OCI-LY7 (cell line): Measurements from ENCODE around the gene BGLAP. TPM values are rescaled to one million over a fixed set of nuclear protein-coding genes. Genes with fewer than 3 reads are reported as not detected.

Experiments
- BruUV-seq: library from RNA; stranded (reverse); fragments of 400-500 nt; replicated peaks from 2 replicates; lab custom pipeline; 2021; lab: Mats Ljungman, UMichigan
- CTCF ChIA-PET: fragments of 300-600 bp; sonication (Branson Sonifier 250); formaldehyde crosslinking; loops from one replicate; lab custom pipeline; 2022; ENCODE audit warnings: antibody characterized with exemption; ENCODE audit not compliant: unreplicated experiment; lab: Charles Lee
- POLR2A ChIA-PET: fragments of 300-600 bp; sonication (Branson Sonifier 250); formaldehyde crosslinking; loops from one replicate; lab custom pipeline; 2022; ENCODE audit warnings: antibody characterized with exemption; lab: Charles Lee
- DNase-seq: peaks from one replicate; pipeline ENCODE4 v3.0.0-alpha.2; 2015; ENCODE audit warnings: low spot score
- H2AFZ ChIP-seq: fragments of 200-600 bp; sonication (generic), shearing (Covaris generic); 2 replicates; pipeline ENCODE4 v1.6.1; 2014; ENCODE audit warnings: mild to moderate bottlenecking, antibody characterized with exemption, low read length, moderate library complexity
- H3K27ac ChIP-seq: fragments of 200-600 bp; sonication (generic); 2 replicates; pipeline ENCODE4 v1.5.1; 2014; ENCODE audit warnings: mixed run types, low read depth, mild to moderate bottlenecking, moderate library complexity, low read length, inconsistent platforms; ENCODE audit not compliant: poor library complexity, severe bottlenecking
- H3K36me3 ChIP-seq: fragments of 200-600 bp; sonication (generic); 2 replicates; pipeline ENCODE4 v1.6.1; 2014; ENCODE audit warnings: mild to moderate bottlenecking, antibody characterized with exemption, low read length, moderate library complexity, mixed read lengths; ENCODE audit not compliant: insufficient read depth
- H3K4me1 ChIP-seq: fragments of 200-600 bp; sonication (generic); 2 replicates; pipeline ENCODE4 v1.5.1; 2014; ENCODE audit warnings: mild to moderate bottlenecking, low read length; ENCODE audit not compliant: insufficient read depth, poor library complexity, severe bottlenecking
- H3K4me2 ChIP-seq: fragments of 200-600 bp; sonication (generic); 2 replicates; pipeline ENCODE4 v1.6.1; 2014; ENCODE audit warnings: mild to moderate bottlenecking, low read length
- H3K4me3 ChIP-seq: fragments of 200-600 bp; sonication (generic); 2 replicates; pipeline ENCODE4 v1.5.1; 2014; ENCODE audit warnings: mild to moderate bottlenecking, low read depth, low read length; ENCODE audit not compliant: poor library complexity, severe bottlenecking
- H3K79me2 ChIP-seq: fragments of 200-600 bp; sonication (generic); 2 replicates; pipeline ENCODE4 v1.6.1; 2016; ENCODE audit warnings: low read depth, mild to moderate bottlenecking, low read length, moderate library complexity, mixed read lengths; ENCODE audit not compliant: insufficient read depth
- H3K9me2 ChIP-seq: fragments of 200-600 bp; sonication (generic); 2 replicates; pipeline ENCODE4 v1.6.1; 2016; ENCODE audit warnings: mild to moderate bottlenecking, low read length, mixed read lengths; ENCODE audit not compliant: insufficient read depth
- H3K9me3 ChIP-seq: fragments of 200-600 bp; sonication (generic); 2 replicates; pipeline ENCODE4 v1.6.1; 2014; ENCODE audit warnings: mild to moderate bottlenecking, mixed run types, low read length, mixed read lengths
- H4K20me1 ChIP-seq: fragments of 200-600 bp; sonication (generic); 2 replicates; pipeline ENCODE4 v1.6.1; 2014; ENCODE audit warnings: mild to moderate bottlenecking, antibody characterized with exemption, low read length, moderate library complexity, mixed read lengths; ENCODE audit not compliant: insufficient read depth
- CTCF ChIP-seq: fragments of 200-600 bp; sonication (generic); conservative IDR thresholded peaks from 2 replicates; pipeline ENCODE4 v1.5.1; 2014; ENCODE audit warnings: mild to moderate bottlenecking, antibody characterized with exemption, low read length, moderate library complexity, mixed read lengths
- EZH2phosphoT487 ChIP-seq: fragments of 200-600 bp; sonication (generic); IDR thresholded peaks from 2 replicates; pipeline ENCODE4 v1.6.1; 2018; ENCODE audit warnings: low read depth, borderline replicate concordance, mild to moderate bottlenecking, mixed run types, antibody characterized with exemption, low read length, moderate library complexity, mixed read lengths
- intact Hi-C: fragments of 100-400 bp; cut with micrococcal nuclease; formaldehyde crosslinking; loops from one replicate; pipeline ENCODE4 v1.10.0; 2022; ENCODE audit not compliant: unreplicated experiment
- total RNA-seq, 2 experiments: library from RNA; depleted of rRNA in 1 of 2; stranded (reverse); fragments of >200 nt in 1 of 2; shearing (Covaris generic) in 1 of 2; gene quantifications; 2 replicates each; pipeline ENCODE4 v1.2.3, GENCODE V29; 2014 to 2022

The BGLAP gene
- total RNA-seq, 2 experiments from 2014 or later: 3.7 to 6.0 TPM

DNA sequence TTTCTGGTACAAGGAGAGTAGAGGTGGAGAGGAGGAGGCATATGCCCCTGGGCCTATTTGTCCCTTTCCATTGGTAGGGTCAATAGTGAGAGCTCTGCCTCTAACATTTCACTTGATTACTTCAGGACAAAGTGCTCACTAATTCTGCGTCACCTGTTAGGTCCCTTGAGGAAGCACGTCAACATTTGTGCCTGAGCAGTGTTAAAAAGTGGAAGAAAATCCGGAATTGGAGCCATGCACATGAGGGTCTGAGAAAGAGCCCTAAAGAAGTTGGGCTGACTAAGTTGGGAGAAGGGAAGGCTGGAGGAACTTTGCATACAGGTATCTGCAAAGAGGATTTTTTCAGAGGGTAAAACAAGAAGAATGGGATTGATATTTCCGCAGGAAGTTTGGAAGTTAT, 46.1 kb upstream of the BGLAP start:
- ChIA-PET CTCF (no interaction called here), POLR2A (no interaction called here)
- TF ChIP-seq EZH2phosphoT487 (no peak), CTCF (no peak)
- no peak for DNase-seq
- H3K9me2 ChIP-seq: no peaks in the 10 kb centered on the region
- H3K9me3 ChIP-seq: no peaks in the 10 kb centered on the region
- H3K4me3 ChIP-seq: no peak overlapping the region
- no peak overlapping the region for H3K27ac ChIP-seq
- H3K36me3 ChIP-seq: peaks cover 36% of the 10 kb centered on the region
- no TSS peak for BruUV-seq
- H4K20me1 ChIP-seq: peaks cover 7% of the 10 kb centered on the region
- H3K4me2 ChIP-seq: peak overlapping the region; percentile 90; the same call in 1 of the 2 replicates
- intact Hi-C loops: no loop called here
- peaks cover 24% of the 10 kb centered on the region for H3K4me1 ChIP-seq
- no peak overlapping the region for H2AFZ ChIP-seq
- H3K79me2 ChIP-seq: peaks cover 37% of the 10 kb centered on the region

GRCh38 chr1:156196445-156196844, 45.5 kb upstream of the BGLAP start:
- Histone ChIP-seq H4K20me1 (peaks cover 7% of the 10 kb centered on the region), H2AFZ (no peak overlapping the region), H3K36me3 (peaks cover 41% of the 10 kb centered on the region), H3K4me3 (no peak overlapping the region), H3K9me3 (no peaks in the 10 kb centered on the region), H3K79me2 (peaks cover 37% of the 10 kb centered on the region), H3K4me2 (no peak overlapping the region), H3K9me2 (no peaks in the 10 kb centered on the region), H3K4me1 (peaks cover 24% of the 10 kb centered on the region), H3K27ac (no peak overlapping the region)
- CTCF ChIA-PET: no interaction called here
- TF ChIP-seq CTCF: no peak
- no peak for TF ChIP-seq EZH2phosphoT487
- DNase-seq: no peak
- no TSS peak for BruUV-seq
- intact Hi-C loops: no loop called here
- POLR2A ChIA-PET: no interaction called here

DNA sequence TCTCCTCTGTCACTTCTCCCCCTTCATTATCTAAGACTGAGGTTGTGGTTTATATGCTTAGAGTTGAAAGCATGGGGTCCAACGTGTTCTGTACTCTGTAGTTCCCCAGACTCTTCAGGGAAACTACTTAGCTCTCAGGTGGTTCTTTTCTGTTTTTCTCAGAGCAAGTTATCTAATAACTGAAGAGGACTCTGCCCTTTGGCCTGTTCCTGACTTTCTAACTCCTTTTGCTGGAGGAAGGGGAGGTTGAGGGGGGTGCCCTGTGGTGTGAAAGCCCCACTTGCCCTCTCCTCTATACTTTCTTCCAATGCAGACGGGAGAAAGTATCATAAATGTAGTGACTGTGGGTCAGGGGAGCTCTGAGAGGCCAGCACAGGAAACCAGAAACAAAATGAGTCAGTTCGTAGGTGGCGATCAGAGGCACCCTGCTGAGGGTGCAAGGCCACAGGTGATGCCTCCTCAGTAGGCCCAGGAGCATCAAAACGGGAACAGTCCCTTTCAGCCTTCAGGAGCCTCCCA, 43.1 kb upstream of the BGLAP start:
- H3K4me1 ChIP-seq: peaks cover 17% of the 10 kb centered on the region
- ChIA-PET CTCF (no interaction called here), POLR2A (interaction anchor here (1.5 to 2.4 kb wide), 2 partner anchors 15 to 45 kb away, joined by 4 to 10 read pairs; partner anchors contain the start of gene PMF1)
- H3K79me2 ChIP-seq: peaks cover 41% of the 10 kb centered on the region
- no peak overlapping the region for H2AFZ ChIP-seq
- H4K20me1 ChIP-seq: peaks cover 7% of the 10 kb centered on the region
- intact Hi-C loops: no loop called here
- no peaks in the 10 kb centered on the region for H3K9me3 ChIP-seq
- TF ChIP-seq EZH2phosphoT487 (no peak), CTCF (no peak)
- no TSS peak for BruUV-seq
- no peak overlapping the region for H3K4me3 ChIP-seq
- peaks cover 61% of the 10 kb centered on the region for H3K36me3 ChIP-seq
- DNase-seq: no peak
- no peak overlapping the region for H3K27ac ChIP-seq
- H3K9me2 ChIP-seq: no peaks in the 10 kb centered on the region
- H3K4me2 ChIP-seq: no peak overlapping the region
